Progenitor cell of endocrine pancreas (in vitro differentiated cells): ENCODE data around the gene RNF126. TPM values are rescaled to one million over a fixed set of nuclear protein-coding genes. Genes with fewer than 3 reads are reported as not detected.

Experiments
- DNase-seq: peaks from one replicate; pipeline ENCODE4 v3.0.0; 2021; ENCODE audit warnings: low spot score; ENCODE audit not compliant: unreplicated experiment
- H3K27ac Mint-ChIP-seq: 2 replicates; pipeline ENCODE4 v1.8.0; 2021; ENCODE audit warnings: mild to moderate bottlenecking, moderate library complexity, mixed read lengths
- H3K27me3 Mint-ChIP-seq: 2 replicates; pipeline ENCODE4 v1.8.0; 2021; ENCODE audit warnings: mixed read lengths
- H3K36me3 Mint-ChIP-seq: 2 replicates; pipeline ENCODE4 v1.8.0; 2022; ENCODE audit warnings: mixed read lengths; ENCODE audit not compliant: insufficient read depth
- H3K4me1 Mint-ChIP-seq: 2 replicates; pipeline ENCODE4 v1.8.0; 2021; ENCODE audit warnings: low read depth, mixed read lengths
- H3K4me3 Mint-ChIP-seq: 2 replicates; pipeline ENCODE4 v1.8.0; 2021; ENCODE audit warnings: low read depth, mild to moderate bottlenecking, moderate library complexity, mixed read lengths
- H3K9me3 Mint-ChIP-seq: 2 replicates; pipeline ENCODE4 v1.8.0; 2021; ENCODE audit warnings: low read depth, mixed read lengths
- CTCF ChIP-seq: fragments of 200-600 bp; sonication (generic); IDR thresholded peaks from one replicate; pipeline ENCODE4 v1.5.0; 2021; ENCODE audit warnings: antibody characterized with exemption, mild to moderate bottlenecking; ENCODE audit not compliant: unreplicated experiment
- total RNA-seq: library from RNA; stranded (reverse); gene quantifications from 2 replicates; pipeline ENCODE4 v1.2.1, GENCODE V29; 2021

RNF126 gene
- total RNA-seq, 1 donor from 2014 or later: 37.3 TPM

DNA sequence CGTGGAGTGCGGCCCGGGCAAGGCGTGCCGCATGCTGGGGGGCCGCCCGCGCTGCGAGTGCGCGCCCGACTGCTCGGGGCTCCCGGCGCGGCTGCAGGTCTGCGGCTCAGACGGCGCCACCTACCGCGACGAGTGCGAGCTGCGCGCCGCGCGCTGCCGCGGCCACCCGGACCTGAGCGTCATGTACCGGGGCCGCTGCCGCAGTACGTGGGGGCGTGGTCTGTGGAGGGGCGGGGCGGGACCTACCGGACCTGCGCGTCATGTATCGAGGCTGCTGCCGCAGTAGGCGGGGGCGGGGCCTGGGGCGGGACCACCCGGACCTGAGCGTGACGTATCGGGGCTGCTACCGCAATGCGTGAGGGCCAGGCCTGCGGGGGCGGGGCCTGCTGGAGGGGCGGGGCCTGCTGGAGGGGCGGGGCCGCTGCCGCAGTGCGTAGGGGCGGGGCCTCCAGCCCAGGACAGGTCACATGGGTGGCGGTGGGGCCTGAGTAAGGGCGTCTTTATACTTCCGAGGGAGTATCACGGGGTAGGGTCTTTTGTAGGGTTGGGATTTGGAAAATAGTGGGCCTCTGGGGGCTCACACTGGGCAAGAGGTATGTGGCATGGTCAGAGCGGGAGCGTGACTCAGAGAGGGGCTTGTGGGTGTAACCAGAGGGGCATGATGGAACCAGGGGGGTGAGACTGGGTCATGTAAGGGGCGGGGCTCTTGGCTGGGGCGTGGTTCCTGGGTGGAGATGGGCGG is 17.4 kb upstream of the RNF126 start:
- Mint-ChIP-seq H3K9me3 (no peaks in the 10 kb centered on the region), H3K4me3 (peak overlapping the region; percentile 91), H3K27me3 (no peaks in the 10 kb centered on the region), H3K36me3 (no peaks in the 10 kb centered on the region), H3K4me1 (peaks cover 1% of the 10 kb centered on the region), H3K27ac (peak overlapping the region; percentile 99)
- peak; percentile 99 for DNase-seq
- TF ChIP-seq CTCF: peak; percentile 57

GRCh38 chr19:679418-680286 is 16.6 kb upstream of the RNF126 start:
- Mint-ChIP-seq H3K27me3 (peaks cover 3% of the 10 kb centered on the region), H3K9me3 (no peaks in the 10 kb centered on the region), H3K4me3 (peak overlapping the region; percentile 70), H3K4me1 (peaks cover 5% of the 10 kb centered on the region), H3K36me3 (no peaks in the 10 kb centered on the region), H3K27ac (no peak overlapping the region)
- DNase-seq: no peak
- TF ChIP-seq CTCF: no peak

GRCh38 chr19:678791-679388 is 15.9 kb upstream of the RNF126 start:
- peak overlapping the region; percentile 82 for H3K27ac Mint-ChIP-seq
- H3K4me3 Mint-ChIP-seq: peak overlapping the region; percentile 70
- H3K27me3 Mint-ChIP-seq: peaks cover 3% of the 10 kb centered on the region
- no peak for TF ChIP-seq CTCF
- H3K36me3 Mint-ChIP-seq: no peaks in the 10 kb centered on the region
- DNase-seq: no peak
- peaks cover 5% of the 10 kb centered on the region for H3K4me1 Mint-ChIP-seq
- H3K9me3 Mint-ChIP-seq: no peaks in the 10 kb centered on the region

DNA sequence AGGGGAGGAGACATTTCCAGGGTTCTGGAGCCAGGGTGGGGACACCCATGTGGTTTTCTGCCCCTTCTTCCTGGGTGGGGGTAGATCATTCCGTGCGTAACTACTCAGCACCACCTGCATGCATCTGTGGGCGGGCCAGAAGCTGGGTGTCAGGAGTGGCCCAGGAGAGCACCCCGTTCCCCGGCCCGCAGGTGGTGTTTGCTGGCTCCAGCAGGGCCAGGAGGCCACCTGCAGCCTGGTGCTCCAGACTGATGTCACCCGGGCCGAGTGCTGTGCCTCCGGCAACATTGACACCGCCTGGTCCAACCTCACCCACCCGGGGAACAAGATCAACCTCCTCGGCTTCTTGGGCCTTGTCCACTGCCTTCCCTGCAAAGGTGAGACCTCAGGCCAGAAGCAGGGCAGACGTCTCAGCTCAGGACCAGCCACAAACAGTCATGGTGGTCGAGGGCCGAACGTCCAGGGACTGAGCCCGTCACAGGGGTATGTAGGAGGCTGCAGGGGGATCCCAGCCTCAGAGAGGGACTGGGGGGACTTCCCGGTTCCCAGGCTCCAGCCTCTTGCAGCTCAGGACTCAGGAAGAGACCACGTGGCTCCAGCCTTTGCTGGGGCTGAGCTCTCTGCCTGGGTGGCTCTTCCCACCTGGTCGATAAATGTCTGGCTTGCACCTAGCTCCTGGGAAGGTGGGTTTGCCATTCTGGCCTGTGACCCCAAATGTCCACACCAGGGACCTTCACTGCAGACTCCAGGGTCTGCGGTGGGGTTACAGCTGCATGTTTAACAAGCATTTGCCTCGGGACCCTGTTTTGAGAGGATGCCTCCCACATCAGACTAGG is 14.8 kb upstream of the RNF126 start:
- H3K4me1 Mint-ChIP-seq: peaks cover 5% of the 10 kb centered on the region
- peaks cover 6% of the 10 kb centered on the region for H3K27me3 Mint-ChIP-seq
- no peak for DNase-seq
- H3K4me3 Mint-ChIP-seq: peak overlapping the region; percentile 14
- no peak for TF ChIP-seq CTCF
- no peaks in the 10 kb centered on the region for H3K36me3 Mint-ChIP-seq
- H3K27ac Mint-ChIP-seq: no peak overlapping the region
- H3K9me3 Mint-ChIP-seq: no peaks in the 10 kb centered on the region
